Measurements from ENCODE around the gene ELFN2.

DNA sequence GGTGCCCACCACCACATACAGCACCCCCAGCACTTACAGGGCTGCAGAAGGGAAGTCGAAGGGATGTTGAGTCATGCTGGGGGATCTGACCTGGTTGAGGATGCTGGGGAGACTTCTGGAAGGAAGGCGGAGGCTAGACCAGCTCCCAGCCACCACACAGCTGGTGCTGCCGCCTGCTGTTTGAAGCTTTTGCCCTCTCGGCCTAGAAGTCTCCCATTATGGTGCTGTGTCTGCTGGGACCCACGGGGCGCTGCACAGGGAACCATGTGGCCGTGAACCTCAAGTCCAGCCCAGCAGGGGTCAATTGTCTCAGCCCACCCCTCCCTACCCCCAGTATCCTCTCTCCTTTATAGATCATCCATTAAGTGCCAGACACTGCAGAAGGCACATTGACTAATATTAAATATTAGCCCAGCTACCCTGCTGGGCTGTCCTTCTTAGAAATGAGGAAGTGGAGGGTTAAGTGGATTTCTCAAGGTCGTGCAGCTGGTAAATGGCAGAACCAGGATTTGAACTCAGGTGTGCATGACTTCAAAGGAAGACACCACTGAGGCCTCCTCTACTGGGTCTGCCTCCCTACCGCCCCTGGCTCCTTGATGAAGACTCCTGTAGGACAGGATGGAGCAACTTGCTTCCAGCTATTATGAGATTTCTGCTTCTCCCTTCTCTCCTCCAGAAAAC lies 95.3 kb downstream of the ELFN2 start:
- TF ChIP-seq, protein P1, sequence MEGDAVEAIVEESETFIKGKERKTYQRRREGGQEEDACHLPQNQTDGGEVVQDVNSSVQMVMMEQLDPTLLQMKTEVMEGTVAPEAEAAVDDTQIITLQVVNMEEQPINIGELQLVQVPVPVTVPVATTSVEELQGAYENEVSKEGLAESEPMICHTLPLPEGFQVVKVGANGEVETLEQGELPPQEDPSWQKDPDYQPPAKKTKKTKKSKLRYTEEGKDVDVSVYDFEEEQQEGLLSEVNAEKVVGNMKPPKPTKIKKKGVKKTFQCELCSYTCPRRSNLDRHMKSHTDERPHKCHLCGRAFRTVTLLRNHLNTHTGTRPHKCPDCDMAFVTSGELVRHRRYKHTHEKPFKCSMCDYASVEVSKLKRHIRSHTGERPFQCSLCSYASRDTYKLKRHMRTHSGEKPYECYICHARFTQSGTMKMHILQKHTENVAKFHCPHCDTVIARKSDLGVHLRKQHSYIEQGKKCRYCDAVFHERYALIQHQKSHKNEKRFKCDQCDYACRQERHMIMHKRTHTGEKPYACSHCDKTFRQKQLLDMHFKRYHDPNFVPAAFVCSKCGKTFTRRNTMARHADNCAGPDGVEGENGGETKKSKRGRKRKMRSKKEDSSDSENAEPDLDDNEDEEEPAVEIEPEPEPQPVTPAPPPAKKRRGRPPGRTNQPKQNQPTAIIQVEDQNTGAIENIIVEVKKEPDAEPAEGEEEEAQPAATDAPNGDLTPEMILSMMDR (IDR thresholded peaks at IDR 0.05; ENCODE audit: borderline replicate concordance, extremely low read depth, low read length, poor library complexity, severe bottlenecking) = no peak
- no peak for TF ChIP-seq EZH2 (IDR thresholded peaks at IDR 0.05; ENCODE audit: borderline replicate concordance, low read depth, low read length, severe bottlenecking)
